Right cardiac atrium (tissue), 5 donors: ENCODE measurements around the gene HOXB5. TPM values are rescaled to one million over a fixed set of nuclear protein-coding genes. Genes with fewer than 3 reads are reported as not detected.

Experiments
- ATAC-seq, 2 donors: fragments of 200-7000 bp; cut with Tn5 transposase; one replicate each; pipeline versions ENCODE4 v1.8.0 to v1.9.1; 2020; ENCODE audit warnings: moderate library complexity in 2 of 2, mild to moderate bottlenecking in 1 of 2
- DNase-seq, 3 donors: peaks; one replicate each; pipeline ENCODE4 v3.0.0-alpha.2; 2020
- H3K27ac ChIP-seq: one replicate; pipeline ENCODE4 v1.5.1; 2013; ENCODE audit warnings: mild to moderate bottlenecking, low read length, control low read depth, moderate library complexity
- H3K27me3 ChIP-seq: one replicate; pipeline ENCODE4 v1.6.1; 2013; ENCODE audit not compliant: control insufficient read depth, insufficient read depth
- H3K4me1 ChIP-seq: one replicate; pipeline ENCODE4 v1.6.1; 2013; ENCODE audit warnings: low read length; ENCODE audit not compliant: control insufficient read depth, insufficient read depth
- H3K4me3 ChIP-seq: one replicate; pipeline ENCODE4 v1.5.1; 2013; ENCODE audit warnings: low read length, control low read depth
- H3K9me3 ChIP-seq: one replicate; pipeline ENCODE4 v1.6.1; 2013; ENCODE audit warnings: low read length; ENCODE audit not compliant: control insufficient read depth
- WGBS: extraction: QIAGEN DNeasy Blood & Tissue Kit; methylation state at CpG from one replicate; pipeline ENCODE4 v1.1.7; 2013; 5-methylcytosine and 5-hydroxymethylcytosine counted together
- intact Hi-C, 4 donors: fragments of 100-400 bp; cut with DNase I; formaldehyde crosslinking; loops; one replicate each; pipeline versions ENCODE4 v1.11.0 to v1.14.0; 2022 to 2023
- polyA plus RNA-seq: library from polyadenylated mRNA; stranded (reverse); fragments of 200-250 nt; gene quantifications from one replicate; pipeline ENCODE4 v1.2.3, GENCODE V29; 2013
- total RNA-seq, 4 donors: library from RNA; stranded (reverse); fragmentation: NEBNext Ultra II Directional; extraction: Animal tissue kit (Norgen Biotek cat#: 25700); gene quantifications; one replicate each; pipeline ENCODE4 v1.2.1, GENCODE V29; 2021
- donor health status: healthy with polysubstance abuse.
- donor health status: DM: no; HTN: yes; CAD: no.
- donor health status: DM: no; HTN: no; CAD: no.
- donor health status: DM: no; HTN: yes; CAD: no; lungs with severe emphysema.
- donor health status: DM: yes; HTN: yes; CAD: no.

The HOXB5 gene
- total and polyA plus RNA-seq, 5 donors, result 0.12 to 0.37 (median 0.14) TPM; not detected in 1

DNA sequence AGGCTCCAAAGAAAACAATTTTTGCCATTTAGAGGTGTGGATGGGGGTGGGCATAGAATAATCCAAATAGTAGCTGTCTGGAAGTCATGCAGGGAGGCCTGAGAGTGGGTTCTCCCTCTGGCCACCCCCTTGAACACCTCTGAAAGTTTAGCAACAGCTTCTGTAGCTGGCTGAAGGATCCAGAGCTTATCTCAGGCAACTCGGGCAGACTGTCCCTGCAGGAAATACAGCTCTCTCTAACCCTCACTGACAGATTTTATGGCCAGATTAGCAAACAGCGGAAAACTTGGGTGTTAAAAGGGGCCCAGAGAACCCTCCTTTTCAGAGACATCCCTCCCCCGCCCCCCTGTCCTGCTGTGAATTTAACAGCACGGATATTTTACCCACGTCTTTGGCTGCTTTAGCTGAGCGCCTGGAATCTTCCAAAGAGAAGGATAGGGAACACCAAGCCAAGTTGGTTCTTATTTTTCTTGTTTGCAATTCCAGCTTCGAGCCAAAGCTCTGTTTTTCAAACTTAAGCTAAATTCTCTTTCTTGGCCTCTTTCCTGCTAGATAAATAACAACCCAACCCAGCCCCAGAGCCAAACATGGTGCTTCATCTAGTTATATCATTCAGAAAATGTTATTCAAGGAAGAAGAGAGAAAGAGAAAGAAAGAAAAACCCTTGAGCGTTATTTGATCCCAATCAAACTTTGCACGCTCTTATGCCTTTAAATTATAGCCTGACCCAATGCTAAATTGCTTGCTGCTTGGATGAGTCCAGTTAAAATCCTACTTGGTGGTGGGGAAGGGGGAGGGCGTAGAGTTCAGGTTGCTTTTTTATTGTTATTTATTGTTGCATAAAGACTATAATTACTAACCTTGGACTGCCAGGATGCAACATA is 46.4 kb downstream of the HOXB5 start:
- H3K4me3 ChIP-seq, result peak overlapping the region; percentile 45
- DNase-seq (no peak), ATAC-seq (peak in 1 of 2 donors; percentile 10)
- H3K4me1 ChIP-seq, result peaks cover 3% of the 10 kb centered on the region
- H3K27ac ChIP-seq, result peak overlapping the region; percentile 88
- H3K27me3 ChIP-seq, result no peaks in the 10 kb centered on the region
- 30% methylated on average over 10 of the region's 10 CpGs for WGBS
- H3K9me3 ChIP-seq, result no peaks in the 10 kb centered on the region
- intact Hi-C loops, result no loop called here

DNA sequence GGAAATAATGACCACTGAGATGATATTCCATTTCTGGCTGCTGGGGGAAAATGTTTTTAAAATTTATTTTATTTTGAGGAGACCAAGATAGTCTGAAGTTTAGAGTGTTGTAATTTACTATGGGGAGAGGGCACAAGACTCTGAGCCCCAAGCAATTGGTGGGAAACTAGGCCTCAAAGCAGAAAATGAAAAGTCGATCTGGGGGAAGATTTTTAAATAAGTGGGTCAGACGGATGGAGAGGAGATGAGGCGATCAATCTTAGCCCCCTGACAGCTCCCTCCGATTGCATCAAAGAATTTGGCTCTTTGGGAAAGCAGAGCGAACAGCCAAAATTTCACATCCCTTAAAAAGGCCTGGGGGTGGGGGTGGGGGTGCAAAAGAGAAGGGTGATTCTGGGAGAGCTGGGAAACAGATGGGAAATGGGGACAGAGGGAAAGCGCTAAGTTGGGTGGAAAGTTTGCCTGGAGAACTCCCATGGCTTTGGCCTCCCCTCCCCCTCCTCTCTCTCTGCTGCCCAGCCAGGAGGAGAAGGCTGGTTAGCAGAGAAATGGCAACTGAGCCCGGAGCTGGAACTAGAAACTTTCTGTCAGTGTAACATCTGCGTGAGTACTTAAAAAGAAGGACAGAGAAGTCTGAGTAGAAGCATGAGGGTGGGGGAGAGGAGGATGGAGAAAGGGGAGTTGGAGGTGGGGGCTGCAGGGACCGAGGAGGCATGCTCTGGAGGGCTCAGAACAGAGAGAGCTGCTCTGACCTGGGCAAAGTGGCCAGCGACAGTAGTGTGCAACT is 47.2 kb downstream of the HOXB5 start:
- ATAC-seq, result no peak
- no peaks in the 10 kb centered on the region for H3K27me3 ChIP-seq
- H3K9me3 ChIP-seq, result no peaks in the 10 kb centered on the region
- peak in 1 of 3 donors; percentile 28 for DNase-seq
- intact Hi-C loops, result no loop called here
- H3K27ac ChIP-seq, result peak overlapping the region; percentile 88
- WGBS, result 39% methylated on average over 10 of the region's 10 CpGs
- peak overlapping the region; percentile 45 for H3K4me3 ChIP-seq
- H3K4me1 ChIP-seq, result peaks cover 3% of the 10 kb centered on the region

DNA sequence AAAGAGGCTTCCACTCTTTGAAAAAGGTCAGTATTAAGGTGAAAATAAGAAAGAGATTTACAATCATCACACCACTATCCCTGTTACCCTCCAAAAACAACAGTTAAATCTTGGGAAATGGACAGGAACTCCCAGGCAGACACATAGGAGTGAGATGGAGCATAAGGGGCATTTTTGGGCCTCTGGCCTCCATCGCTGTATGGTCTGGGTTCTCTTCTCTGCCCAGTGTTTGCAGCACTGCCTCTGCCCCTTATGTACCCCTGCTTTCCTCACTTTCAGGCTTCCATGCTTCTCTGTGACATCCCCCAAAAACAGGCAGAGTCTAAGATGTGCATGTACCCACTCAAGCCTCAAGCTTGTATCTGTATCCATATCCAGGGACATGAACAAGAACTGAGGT is 48.0 kb downstream of the HOXB5 start:
- Histone ChIP-seq H3K27ac (peak overlapping the region; percentile 50), H3K27me3 (no peaks in the 10 kb centered on the region), H3K9me3 (no peaks in the 10 kb centered on the region), H3K4me1 (peaks cover 3% of the 10 kb centered on the region), H3K4me3 (no peak overlapping the region)
- DNase-seq, result no peak
- ATAC-seq, result no peak
- intact Hi-C loops, result no loop called here
- WGBS, result 95% methylated on average over 1 of the region's 1 CpG

DNA sequence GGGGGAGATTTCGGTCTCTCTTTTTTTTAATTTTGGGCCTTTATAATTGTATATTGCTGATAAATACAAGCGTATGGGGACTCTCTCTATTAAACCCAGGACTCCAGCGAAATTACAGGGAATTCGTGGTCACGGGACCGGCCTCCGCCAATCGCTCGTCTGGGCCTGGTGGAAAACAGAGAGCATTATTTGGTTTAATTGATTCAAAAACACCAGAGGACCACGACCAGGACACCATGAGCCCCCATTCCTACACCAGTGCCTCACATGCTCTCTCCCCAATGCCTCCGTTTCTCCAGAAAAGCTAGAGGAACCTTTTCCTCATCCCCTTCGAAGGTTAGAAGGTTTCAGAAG is 48.6 kb downstream of the HOXB5 start, which contains the start of gene HOXB2:
Gene HOXB2, minus strand, starts transcription at position 88 of the 354 bp plus-strand sequence. CDS start 198 bp downstream, outside the sequence.
- ATAC-seq, result no peak
- Histone ChIP-seq H3K4me1 (peaks cover 3% of the 10 kb centered on the region), H3K9me3 (no peaks in the 10 kb centered on the region), H3K27me3 (no peaks in the 10 kb centered on the region), H3K27ac (peak within 1 kb of the TSS; percentile 76), H3K4me3 (peak within 1 kb of the TSS; percentile 77)
- WGBS, result 26% methylated on average over 12 of the region's 12 CpGs
- intact Hi-C loops, result no loop called here
- peak in 2 of 3 donors; percentile 50 to 73 for DNase-seq

DNA sequence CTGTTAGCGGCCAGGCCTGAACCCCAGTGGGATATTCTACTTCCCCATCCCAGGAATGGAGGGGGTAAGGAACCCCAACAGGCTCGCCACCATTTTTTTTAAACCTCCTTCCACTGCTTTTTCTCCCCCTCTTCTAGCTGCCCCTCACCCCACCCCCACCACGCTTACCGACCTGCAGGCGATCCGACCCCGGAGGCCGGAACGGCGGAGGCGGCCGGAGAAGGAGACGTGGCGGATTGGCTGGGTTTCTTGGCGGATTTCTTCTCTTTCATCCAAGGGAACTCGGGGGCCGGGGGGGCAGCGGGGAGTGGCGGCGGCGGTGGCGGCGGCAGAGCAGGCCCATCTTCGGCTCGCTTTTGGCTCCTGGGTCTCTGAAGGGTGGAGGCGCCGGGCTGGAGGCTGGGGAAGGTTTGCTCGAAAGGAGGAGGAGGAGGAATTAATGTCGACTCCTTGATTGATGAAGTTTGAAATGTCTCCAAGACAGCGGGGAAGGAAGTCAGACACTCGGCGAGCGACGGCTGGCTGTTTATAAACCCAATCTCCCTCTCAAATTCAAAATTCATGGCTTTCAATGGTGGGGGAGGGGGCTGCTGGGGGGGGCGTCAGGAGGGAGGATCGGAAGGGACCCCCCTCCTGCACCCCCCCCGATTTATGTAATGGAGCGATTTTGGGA is 49.1 kb downstream of the HOXB5 start:
- ATAC-seq, result peak; percentile 76 to 81
- intact Hi-C loops, result loop anchor here in 1 of 4 donors (5.0 kb wide), 1 partner anchor 33 kb away; the partner anchor contains the start of gene HOXB4
- Histone ChIP-seq H3K27me3 (no peaks in the 10 kb centered on the region), H3K9me3 (no peaks in the 10 kb centered on the region), H3K4me3 (peak overlapping the region; percentile 77), H3K4me1 (peaks cover 3% of the 10 kb centered on the region), H3K27ac (peak overlapping the region; percentile 76)
- WGBS, result 6% methylated on average over 38 of the region's 38 CpGs
- DNase-seq, result peak; percentile 87 to 95 (median 94)

DNA sequence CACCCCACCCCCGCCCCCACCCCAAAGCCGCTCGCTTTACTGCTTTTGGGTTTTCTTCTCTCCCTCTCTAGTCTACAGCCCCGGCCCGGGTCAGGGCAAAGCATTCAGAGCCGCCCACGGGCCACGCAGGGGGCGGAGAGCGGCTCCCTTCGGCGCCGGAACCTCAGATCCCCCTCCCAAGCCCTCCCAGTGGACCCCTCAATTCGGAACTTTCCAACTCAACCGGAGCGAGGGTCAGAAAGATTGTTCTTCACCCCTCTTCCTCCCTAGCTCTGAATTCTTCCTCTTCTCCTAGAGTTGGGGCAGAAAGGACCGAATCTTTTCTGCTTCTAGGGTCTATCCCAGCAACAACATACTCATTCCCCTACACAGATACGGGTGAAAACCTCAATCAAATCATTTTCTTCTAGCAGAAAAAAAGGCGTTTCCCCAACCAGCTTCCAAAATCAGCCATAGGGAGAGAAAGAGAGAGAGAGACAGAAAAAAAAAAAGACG is 49.7 kb downstream of the HOXB5 start:
- Histone ChIP-seq H3K4me1 (peaks cover 3% of the 10 kb centered on the region), H3K27ac (peak overlapping the region; percentile 76), H3K4me3 (peak overlapping the region; percentile 77), H3K9me3 (no peaks in the 10 kb centered on the region), H3K27me3 (no peaks in the 10 kb centered on the region)
- ATAC-seq (peak; percentile 10 to 36), DNase-seq (peak in 2 of 3 donors; percentile 28 to 68)
- 6% methylated on average over 20 of the region's 20 CpGs for WGBS
- intact Hi-C loops, result loop anchor here in 1 of 4 donors (5.0 kb wide), 1 partner anchor 33 kb away; the partner anchor contains the start of gene HOXB4

DNA sequence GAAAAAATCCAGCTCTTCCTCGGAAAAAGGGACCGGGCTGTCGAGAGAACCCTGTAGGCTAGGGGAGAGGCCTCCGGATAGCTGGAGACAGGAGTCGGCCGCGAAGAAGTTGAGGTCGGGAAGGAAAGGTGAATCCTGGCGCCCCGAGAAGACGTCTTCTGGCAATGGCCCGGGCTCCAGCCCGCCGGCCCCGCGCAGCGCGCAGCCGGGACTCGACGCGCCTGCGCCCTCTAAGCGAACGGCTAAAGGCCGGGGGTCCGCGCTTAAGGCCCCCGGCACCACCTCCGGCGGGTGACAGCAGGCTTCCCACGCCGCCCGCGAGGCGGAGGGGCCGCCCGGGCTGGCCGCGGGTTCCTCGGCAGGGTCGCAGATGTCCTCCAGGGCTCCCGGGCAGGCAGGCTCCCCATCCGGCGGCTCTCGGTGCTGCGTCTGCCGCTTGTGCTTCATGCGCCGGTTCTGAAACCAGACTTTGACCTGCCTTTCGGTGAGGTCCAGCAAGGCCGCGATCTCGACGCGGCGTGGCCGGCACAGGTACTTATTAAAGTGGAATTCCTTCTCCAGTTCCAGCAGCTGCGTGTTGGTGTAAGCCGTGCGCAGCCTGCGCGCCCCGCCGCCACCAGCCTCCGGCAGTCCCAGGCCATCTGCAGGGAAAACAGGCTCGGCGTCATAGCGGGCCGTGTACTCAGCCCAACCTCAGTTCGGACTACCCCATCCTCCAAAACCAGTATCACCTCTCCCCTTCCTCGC is 50.3 kb downstream of the HOXB5 start:
- under 1% methylated on average over 72 of the region's 72 CpGs for WGBS
- peak overlapping the region; percentile 77 for H3K4me3 ChIP-seq
- no peaks in the 10 kb centered on the region for H3K9me3 ChIP-seq
- H3K4me1 ChIP-seq, result peaks cover 3% of the 10 kb centered on the region
- H3K27me3 ChIP-seq, result no peaks in the 10 kb centered on the region
- peak overlapping the region; percentile 76 for H3K27ac ChIP-seq
- DNase-seq (peak; percentile 47 to 75 (median 70)), ATAC-seq (peak; percentile 17 to 51)
- intact Hi-C loops, result loop anchor here in 1 of 4 donors (5.0 kb wide), 1 partner anchor 34 kb away; the partner anchor contains the start of gene HOXB4

DNA sequence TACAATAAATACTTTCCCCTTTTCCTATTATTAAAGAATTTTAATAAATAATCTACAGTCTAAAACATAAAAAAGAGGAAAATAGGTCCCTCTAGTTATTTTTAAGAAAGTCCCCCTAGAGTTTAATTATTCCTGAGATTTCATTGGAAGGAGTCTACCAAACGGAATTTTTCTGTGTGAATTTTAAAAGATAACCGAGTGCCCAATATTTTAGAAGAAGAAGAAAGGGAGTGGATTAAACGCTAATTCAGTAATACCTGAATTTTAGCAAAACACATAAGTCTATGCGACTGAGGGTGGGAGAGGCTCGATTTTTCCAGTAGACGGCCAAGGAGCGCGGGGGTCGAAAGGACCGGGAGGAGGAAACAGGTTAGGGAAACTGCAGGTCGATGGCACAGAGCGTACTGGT is 50.9 kb downstream of the HOXB5 start:
- intact Hi-C loops, result loop anchor here in 1 of 4 donors (5.0 kb wide), 1 partner anchor 35 kb away; the partner anchor contains the start of gene HOXB4
- DNase-seq, result no peak

DNA sequence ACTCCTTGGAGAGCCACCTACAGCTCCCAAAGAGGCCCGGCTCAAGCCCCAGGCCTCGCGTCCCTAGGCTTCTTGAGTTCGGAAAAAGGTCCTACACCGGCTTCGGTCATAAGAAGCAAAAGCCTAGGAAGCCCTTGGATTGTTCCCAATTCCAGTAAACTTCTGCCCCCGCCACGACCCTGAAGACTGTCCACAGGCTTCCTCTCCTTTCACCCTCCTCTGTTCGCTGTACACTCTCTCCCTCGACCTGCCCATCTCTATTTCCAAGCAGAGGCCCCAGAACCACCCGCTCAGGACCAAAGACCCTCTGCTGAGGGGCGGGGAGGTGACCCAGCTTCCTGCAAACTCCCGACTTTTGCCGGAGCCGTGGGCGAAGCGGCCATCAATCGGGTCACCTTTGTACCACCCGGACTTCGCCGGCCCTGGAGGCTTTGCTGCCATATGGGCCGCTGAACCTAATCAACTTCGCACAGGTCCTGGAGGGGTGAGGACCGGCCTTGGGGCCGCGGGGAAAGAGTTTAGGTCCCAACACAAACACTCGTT is 51.4 kb downstream of the HOXB5 start:
- Histone ChIP-seq H3K4me3 (peak overlapping the region; percentile 77), H3K4me1 (peaks cover 3% of the 10 kb centered on the region), H3K9me3 (no peaks in the 10 kb centered on the region), H3K27me3 (no peaks in the 10 kb centered on the region), H3K27ac (peak overlapping the region; percentile 94)
- DNase-seq (peak in 1 of 3 donors; percentile 33), ATAC-seq (peak; percentile 1 to 4)
- intact Hi-C loops, result loop anchor here in 1 of 4 donors (5.0 kb wide), 1 partner anchor 35 kb away; the partner anchor contains the start of gene HOXB4
- WGBS, result 13% methylated on average over 27 of the region's 27 CpGs

More for the DNA sequence above, 50.9 kb downstream of the HOXB5 start:
- WGBS, result 6% methylated on average over 12 of the region's 12 CpGs
- no peak for ATAC-seq
- Histone ChIP-seq H3K9me3 (no peaks in the 10 kb centered on the region), H3K27ac (peak overlapping the region; percentile 76), H3K4me1 (peaks cover 3% of the 10 kb centered on the region), H3K27me3 (no peaks in the 10 kb centered on the region), H3K4me3 (peak overlapping the region; percentile 77)
